Right forelimb (tissue), 1 donor: ENCODE measurements around the gene HM13.
"Not testable (repeated sequence)": the region's sequence is repeated elsewhere in the genome, so short reads cannot be mapped to it uniquely, and the experiment has no call there.

Experiments
- DNase-seq: peaks from one replicate; pipeline ENCODE4 v3.0.0-alpha.2; 2018

The HM13 gene

GRCh38 chr20:31502884-31503673 is 11.2 kb upstream of the HM13 start:
- peak; percentile 89 for DNase-seq

- no peak for DNase-seq
Measured at GRCh38 chr20:31505903-31506302, 8.3 kb upstream of the HM13 start.

GRCh38 chr20:31508517-31509244 is 5.6 kb upstream of the HM13 start:
- DNase-seq, result no peak

GRCh38 chr20:31515072-31515774 is 981 bp downstream of the HM13 start:
- no peak for DNase-seq

- no peak for DNase-seq
Measured at GRCh38 chr20:31515775-31516107, 1.5 kb downstream of the HM13 start.

GRCh38 chr20:31516166-31516565 is 1.9 kb downstream of the HM13 start:
- DNase-seq, result no peak

- no peak for DNase-seq
Measured at GRCh38 chr20:31516651-31517050, 2.4 kb downstream of the HM13 start.

GRCh38 chr20:31517373-31517772 is 3.1 kb downstream of the HM13 start:
- no peak for DNase-seq

- DNase-seq, result not testable (repeated sequence)
Measured at GRCh38 chr20:31521267-31521666, 7.0 kb downstream of the HM13 start.

GRCh38 chr20:31522731-31523130 is 8.5 kb downstream of the HM13 start:
- no peak for DNase-seq

GRCh38 chr20:31523361-31524283 is 9.4 kb downstream of the HM13 start:
- DNase-seq, result no peak

GRCh38 chr20:31527266-31527665 is 13.0 kb downstream of the HM13 start:
- DNase-seq, result no peak

- DNase-seq, result no peak
Measured at GRCh38 chr20:31535298-31535697, 21.1 kb downstream of the HM13 start.

GRCh38 chr20:31536575-31536974 is 22.3 kb downstream of the HM13 start:
- DNase-seq, result no peak

GRCh38 chr20:31537116-31537871 is 23.1 kb downstream of the HM13 start:
- no peak for DNase-seq

- no peak for DNase-seq
Measured at GRCh38 chr20:31537890-31538289, 23.6 kb downstream of the HM13 start.

- no peak for DNase-seq
Measured at GRCh38 chr20:31538326-31538725, 24.1 kb downstream of the HM13 start.

- not testable (repeated sequence) for DNase-seq
Measured at GRCh38 chr20:31539636-31540035, 25.4 kb downstream of the HM13 start.

- DNase-seq, result no peak
Measured at GRCh38 chr20:31540406-31540805, 26.2 kb downstream of the HM13 start.

- DNase-seq, result no peak
Measured at GRCh38 chr20:31542201-31542842, 28.1 kb downstream of the HM13 start.

GRCh38 chr20:31542963-31543362 is 28.7 kb downstream of the HM13 start:
- DNase-seq, result no peak
